Activated B cell treated with CpG ODN at 0.5 μM for 24 hours (primary cell): ENCODE measurements around the gene SVOP. TPM values are rescaled to one million over a fixed set of nuclear protein-coding genes. Genes with fewer than 3 reads are reported as not detected.

Experiments
- ATAC-seq: fragments of 200-7000 bp; cut with Tn5 transposase; one replicate; pipeline ENCODE4 v1.10.0; 2021; ENCODE audit warnings: low read depth, mild to moderate bottlenecking, moderate library complexity
- CTCF ChIA-PET: fragments of 350-600 bp; sonication (Branson Sonifier 250); formaldehyde crosslinking; loops from one replicate; lab custom pipeline; 2021; ENCODE audit warnings: antibody characterized with exemption; lab: Charles Lee
- POLR2A ChIA-PET: fragments of 350-600 bp; sonication (Branson Sonifier 250); formaldehyde crosslinking; loops from one replicate; lab custom pipeline; 2021; ENCODE audit warnings: antibody characterized with exemption; lab: Charles Lee
- DNase-seq: peaks from one replicate; pipeline ENCODE4 v3.0.0; 2022
- H3K27ac Mint-ChIP-seq: one replicate; pipeline ENCODE4 v1.8.0; 2020; ENCODE audit warnings: mixed read lengths
- H3K27me3 Mint-ChIP-seq: one replicate; pipeline ENCODE4 v1.8.0; 2021; ENCODE audit warnings: mixed read lengths
- H3K36me3 Mint-ChIP-seq: one replicate; pipeline ENCODE4 v1.8.0; 2021; ENCODE audit warnings: low read depth, mixed read lengths
- H3K4me1 Mint-ChIP-seq: one replicate; pipeline ENCODE4 v1.8.0; 2021; ENCODE audit warnings: mixed read lengths
- H3K4me3 Mint-ChIP-seq: one replicate; pipeline ENCODE4 v1.8.0; 2020; ENCODE audit warnings: mild to moderate bottlenecking, mixed read lengths
- H3K9me3 Mint-ChIP-seq: one replicate; pipeline ENCODE4 v1.8.0; 2020; ENCODE audit warnings: mixed read lengths
- CTCF ChIP-seq: fragments of 200-600 bp; IDR thresholded peaks from one replicate; pipeline ENCODE4 v1.8.0; 2022; ENCODE audit warnings: antibody characterized with exemption, mild to moderate bottlenecking
- intact Hi-C: fragments of 100-400 bp; cut with micrococcal nuclease; formaldehyde crosslinking; loops from one replicate; pipeline ENCODE4 v1.15.1; 2024
- total RNA-seq: library from RNA; stranded (reverse); gene quantifications from 2 replicates; pipeline ENCODE4 v1.2.3, GENCODE V29; 2022

Gene SVOP
- total RNA-seq, 1 donor from 2014 or later: not detected

- peaks cover 4% of the 10 kb centered on the region for H3K9me3 Mint-ChIP-seq
- H3K4me3 Mint-ChIP-seq: no peak overlapping the region
- no peak overlapping the region for H3K27ac Mint-ChIP-seq
- intact Hi-C loops: no loop called here
- peaks cover under 1% of the 10 kb centered on the region for H3K4me1 Mint-ChIP-seq
- POLR2A ChIA-PET: no interaction called here
- H3K27me3 Mint-ChIP-seq: no peaks in the 10 kb centered on the region
- H3K36me3 Mint-ChIP-seq: no peaks in the 10 kb centered on the region
- TF ChIP-seq CTCF: no peak
- ATAC-seq: no peak
- CTCF ChIA-PET: interaction anchor here (1.1 kb wide), 1 partner anchor 32 kb away, joined by 3 read pairs; no protein-coding TSS in a partner anchor
- no peak for DNase-seq
Measured at GRCh38 chr12:108918960-108919642, 101.8 kb downstream of the SVOP start.

GRCh38 chr12:108918206-108918605 lies 102.7 kb downstream of the SVOP start:
- no peak for ATAC-seq
- no peak overlapping the region for H3K27ac Mint-ChIP-seq
- CTCF ChIA-PET: no interaction called here
- H3K9me3 Mint-ChIP-seq: peaks cover 4% of the 10 kb centered on the region
- intact Hi-C loops: no loop called here
- no peaks in the 10 kb centered on the region for H3K27me3 Mint-ChIP-seq
- no peaks in the 10 kb centered on the region for H3K36me3 Mint-ChIP-seq
- no peaks in the 10 kb centered on the region for H3K4me1 Mint-ChIP-seq
- no peak overlapping the region for H3K4me3 Mint-ChIP-seq
- TF ChIP-seq CTCF: no peak
- no peak for DNase-seq
- POLR2A ChIA-PET: no interaction called here

- no peak overlapping the region for H3K4me3 Mint-ChIP-seq
- H3K9me3 Mint-ChIP-seq: peaks cover 4% of the 10 kb centered on the region
- H3K36me3 Mint-ChIP-seq: no peaks in the 10 kb centered on the region
- ATAC-seq (no peak), DNase-seq (no peak)
- intact Hi-C loops: no loop called here
- no peaks in the 10 kb centered on the region for H3K4me1 Mint-ChIP-seq
- CTCF ChIA-PET: no interaction called here
- peaks cover 3% of the 10 kb centered on the region for H3K27me3 Mint-ChIP-seq
- TF ChIP-seq CTCF: no peak
- POLR2A ChIA-PET: no interaction called here
- no peak overlapping the region for H3K27ac Mint-ChIP-seq
Measured at GRCh38 chr12:108916336-108916735, 104.5 kb downstream of the SVOP start.

GRCh38 chr12:108915632-108916133 lies 105.2 kb downstream of the SVOP start:
- H3K4me3 Mint-ChIP-seq: no peak overlapping the region
- H3K27me3 Mint-ChIP-seq: peaks cover 3% of the 10 kb centered on the region
- ChIA-PET CTCF (no interaction called here), POLR2A (no interaction called here)
- ATAC-seq (no peak), DNase-seq (no peak)
- no peak for TF ChIP-seq CTCF
- no peak overlapping the region for H3K27ac Mint-ChIP-seq
- H3K4me1 Mint-ChIP-seq: no peaks in the 10 kb centered on the region
- intact Hi-C loops: no loop called here
- no peaks in the 10 kb centered on the region for H3K36me3 Mint-ChIP-seq
- peaks cover 4% of the 10 kb centered on the region for H3K9me3 Mint-ChIP-seq

GRCh38 chr12:108914121-108914531 lies 106.7 kb downstream of the SVOP start:
- no peaks in the 10 kb centered on the region for H3K36me3 Mint-ChIP-seq
- ChIA-PET CTCF (no interaction called here), POLR2A (no interaction called here)
- H3K27me3 Mint-ChIP-seq: peaks cover 3% of the 10 kb centered on the region
- ATAC-seq: no peak
- no peak overlapping the region for H3K4me3 Mint-ChIP-seq
- H3K9me3 Mint-ChIP-seq: no peaks in the 10 kb centered on the region
- no peak for TF ChIP-seq CTCF
- H3K27ac Mint-ChIP-seq: no peak overlapping the region
- intact Hi-C loops: no loop called here
- DNase-seq: no peak
- H3K4me1 Mint-ChIP-seq: no peaks in the 10 kb centered on the region
